HG02588 (cell line): ENCODE measurements around the gene TPST1.
"Not testable (repeated sequence)": the region's sequence is repeated elsewhere in the genome, so short reads cannot be mapped to it uniquely, and the experiment has no call there.

Experiments
- ATAC-seq: cut with Tn5 transposase; IDR thresholded peaks from one replicate; pipeline ENCODE4 v1.9.1; 2021; ENCODE audit warnings: mild to moderate bottlenecking, moderate library complexity; ENCODE audit not compliant: unreplicated experiment

Gene TPST1

GRCh38 chr7:66204822-66205740 is at the start of gene TPST1:
TPST1 (plus strand) TSS chr7:66205334; CDS start chr7:66240426, 35,092 bp downstream.
- peak; percentile 92 for ATAC-seq

GRCh38 chr7:66156035-66156434 is 49.1 kb upstream of the TPST1 start:
- not testable (repeated sequence) for ATAC-seq

- ATAC-seq = no peak
Observed at GRCh38 chr7:66157060-66157459, 48.1 kb upstream of the TPST1 start.

- no peak for ATAC-seq
Observed at GRCh38 chr7:66162622-66163021, 42.5 kb upstream of the TPST1 start.

GRCh38 chr7:66163186-66163610 is 41.9 kb upstream of the TPST1 start:
- no peak for ATAC-seq

GRCh38 chr7:66164356-66164755 is 40.8 kb upstream of the TPST1 start:
- ATAC-seq = no peak

GRCh38 chr7:66167773-66168387 is 37.3 kb upstream of the TPST1 start:
- ATAC-seq = no peak

- ATAC-seq = no peak
Observed at GRCh38 chr7:66169616-66170015, 35.5 kb upstream of the TPST1 start.

GRCh38 chr7:66170309-66171231 is 34.6 kb upstream of the TPST1 start:
- ATAC-seq = no peak

GRCh38 chr7:66172536-66173401 is 32.4 kb upstream of the TPST1 start:
- not testable (repeated sequence) for ATAC-seq

GRCh38 chr7:66173856-66174255 is 31.3 kb upstream of the TPST1 start:
- ATAC-seq = no peak

GRCh38 chr7:66175006-66175405 is 30.1 kb upstream of the TPST1 start:
- ATAC-seq = not testable (repeated sequence)

GRCh38 chr7:66176914-66177313 is 28.2 kb upstream of the TPST1 start:
- ATAC-seq = no peak

GRCh38 chr7:66178258-66178657 is 26.9 kb upstream of the TPST1 start:
- no peak for ATAC-seq

- ATAC-seq = no peak
Observed at GRCh38 chr7:66181329-66181728, 23.8 kb upstream of the TPST1 start.

GRCh38 chr7:66181845-66182244 is 23.3 kb upstream of the TPST1 start:
- ATAC-seq = no peak

- no peak for ATAC-seq
Observed at GRCh38 chr7:66182920-66183319, 22.2 kb upstream of the TPST1 start.

GRCh38 chr7:66183700-66184099 is 21.4 kb upstream of the TPST1 start:
- no peak for ATAC-seq

- no peak for ATAC-seq
Observed at GRCh38 chr7:66185680-66186187, 19.4 kb upstream of the TPST1 start.

GRCh38 chr7:66186991-66187390 is 18.1 kb upstream of the TPST1 start:
- no peak for ATAC-seq
